ENCODE measurements around the gene SH3BGRL2.
A peak's percentile ranks its signal among the peaks of the same experiment; 100 is the strongest.
"Not testable (repeated sequence)": the region's sequence is repeated elsewhere in the genome, so short reads cannot be mapped to it uniquely, and the experiment has no call there.

The SH3BGRL2 gene

DNA sequence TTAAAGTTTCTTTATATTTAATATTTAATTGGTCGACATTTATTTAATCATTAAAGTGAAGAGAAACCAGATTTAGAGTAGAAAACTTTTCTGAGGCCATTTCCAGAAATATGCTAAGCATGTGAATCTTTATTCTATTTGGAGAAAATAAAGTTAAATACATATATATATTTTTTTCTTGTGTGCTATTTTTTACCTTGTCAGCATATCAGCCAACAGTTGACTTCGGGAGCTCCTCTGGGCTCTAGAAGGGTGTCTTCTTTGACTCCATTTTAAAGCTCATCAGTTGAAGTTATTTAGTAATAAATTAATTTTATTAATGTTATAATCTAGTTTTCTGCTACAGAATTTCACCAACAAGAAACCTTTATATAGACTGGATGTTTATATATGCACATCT is 73.1 kb downstream of the SH3BGRL2 start:
- DNase-seq, result no peak

DNA sequence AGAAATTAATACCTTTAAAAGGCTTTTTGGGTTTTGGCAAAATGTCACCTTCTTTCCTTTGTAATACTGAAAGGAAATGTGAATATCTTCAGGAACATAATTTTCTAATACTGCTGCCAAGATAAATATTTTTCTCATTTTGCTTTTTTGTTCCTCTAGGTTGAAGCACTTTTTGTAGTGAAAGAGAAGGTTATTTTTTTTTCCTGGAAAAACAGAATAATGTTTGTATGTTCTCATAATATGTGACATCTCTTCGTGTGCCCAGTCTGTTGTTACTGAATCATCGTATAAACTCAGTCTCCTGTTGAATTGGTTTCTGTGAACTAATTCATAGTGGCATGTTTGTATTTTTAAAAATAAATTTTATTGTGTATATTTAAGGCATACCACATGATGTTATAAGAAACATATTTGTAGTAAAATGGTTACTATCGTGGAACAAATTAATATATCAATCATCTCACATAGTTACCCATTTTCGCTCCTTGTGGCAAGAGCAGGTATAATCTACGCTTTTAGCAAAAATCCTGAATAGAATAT is 74.4 kb downstream of the SH3BGRL2 start:
- no peak for DNase-seq

DNA sequence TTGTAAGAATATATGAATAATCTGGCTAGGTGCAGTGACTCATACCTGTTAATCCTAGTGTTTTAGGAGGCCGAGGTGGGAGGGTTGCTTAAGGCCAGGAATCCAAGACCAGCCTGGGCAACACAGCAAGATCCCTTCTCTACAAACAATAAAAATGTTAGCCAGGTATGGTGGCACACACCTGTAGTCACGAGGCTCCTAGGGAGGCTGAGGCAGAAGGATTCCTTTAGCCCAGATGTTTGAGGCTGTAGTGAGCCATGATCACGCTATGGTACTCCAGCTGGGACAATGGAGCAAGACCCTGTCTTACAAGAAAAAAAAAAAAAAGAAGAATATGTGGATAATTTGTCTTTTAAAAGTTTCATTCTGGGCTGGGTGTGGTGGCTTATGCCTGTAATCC is 75.4 kb downstream of the SH3BGRL2 start:
- DNase-seq, result no peak

DNA sequence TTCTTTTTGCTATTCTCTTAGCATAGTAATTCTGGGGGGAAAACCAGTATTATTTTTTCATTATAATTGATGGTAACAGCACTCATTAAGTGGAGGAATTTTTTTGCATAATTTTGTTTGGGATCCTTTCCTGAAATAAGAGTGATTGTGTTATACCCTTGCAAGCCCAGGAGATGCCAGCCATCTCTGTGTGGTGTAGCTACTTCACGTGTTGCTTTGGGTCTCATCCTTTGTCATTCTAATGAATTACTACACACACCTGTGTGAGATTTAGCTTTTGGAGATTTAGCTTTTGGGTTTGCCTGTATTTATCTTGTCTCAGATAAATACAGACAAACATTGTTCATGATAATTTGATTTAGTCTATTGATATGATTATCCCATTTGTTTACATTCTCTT is 76.5 kb downstream of the SH3BGRL2 start:
- no peak for DNase-seq

DNA sequence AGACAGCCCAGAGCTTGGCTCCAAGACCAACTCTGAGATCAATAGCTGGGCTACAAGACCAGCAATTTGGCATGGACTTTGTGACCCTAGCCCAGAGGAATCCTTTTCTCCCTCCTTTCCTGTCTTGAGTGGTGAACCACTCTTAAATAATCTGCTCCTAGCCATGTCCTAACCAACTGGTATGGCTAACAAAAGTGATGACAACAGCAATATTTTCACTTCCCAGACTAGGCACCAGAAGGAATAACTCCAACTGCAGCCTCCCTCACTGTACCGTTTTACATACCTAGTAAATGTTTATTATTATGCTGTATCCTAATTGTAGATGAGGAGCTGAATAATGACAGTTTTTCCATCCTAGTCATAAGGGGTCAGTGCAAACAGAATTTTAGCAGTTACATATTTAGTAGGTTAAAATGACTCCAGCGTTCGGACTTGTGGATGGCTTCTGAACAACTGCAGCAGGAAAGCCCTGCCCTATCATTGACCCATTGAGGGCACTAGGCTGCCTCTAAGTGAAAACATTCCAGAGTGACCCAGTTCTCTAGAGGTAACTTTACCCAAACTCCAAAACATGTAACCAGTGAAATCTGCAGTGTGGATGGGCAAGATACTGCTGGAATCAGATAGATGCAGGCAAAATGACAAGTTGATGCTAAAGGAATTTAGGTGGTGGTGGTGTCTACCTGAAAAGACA is 77.1 kb downstream of the SH3BGRL2 start:
- no peak for DNase-seq

DNA sequence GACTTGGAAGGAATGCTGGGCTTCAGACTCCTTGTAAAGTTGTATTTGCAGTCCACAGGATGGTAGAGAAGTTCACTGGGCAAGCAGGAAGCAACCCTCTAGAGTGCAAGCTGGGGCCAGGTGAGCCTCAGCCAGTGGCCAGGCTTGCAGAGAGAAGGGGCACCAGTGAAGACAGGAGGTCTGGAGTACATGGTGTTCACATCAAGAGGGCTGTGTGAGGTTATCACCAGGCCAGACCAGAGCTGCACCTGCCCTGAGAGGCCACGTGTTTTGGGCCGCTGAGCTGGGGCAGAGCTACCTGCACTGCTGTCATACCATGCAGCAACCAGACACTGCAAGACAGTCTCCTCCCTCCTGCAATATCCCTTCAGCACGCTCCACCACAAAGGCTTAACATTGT is 79.0 kb downstream of the SH3BGRL2 start:
- DNase-seq, result no peak

DNA sequence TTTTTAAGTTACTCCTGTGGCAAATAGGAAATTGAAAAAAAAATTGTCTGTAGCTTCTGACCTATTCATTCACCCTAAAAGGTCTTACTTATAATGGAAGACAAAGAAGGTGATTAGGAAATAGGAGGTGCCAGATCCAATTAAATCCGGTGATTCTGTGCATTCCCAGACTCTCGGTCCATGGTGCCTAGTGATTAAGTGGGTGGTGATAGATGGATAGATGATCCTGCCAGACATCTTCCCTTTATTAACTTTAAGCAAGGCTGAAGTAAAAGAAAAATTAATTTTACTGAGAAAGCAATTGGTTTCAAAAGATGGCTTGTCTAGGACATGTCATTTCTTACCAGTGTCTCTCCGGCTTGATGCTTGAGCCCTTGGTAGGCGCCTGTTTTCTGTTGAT is 80.0 kb downstream of the SH3BGRL2 start:
- DNase-seq, result no peak

DNA sequence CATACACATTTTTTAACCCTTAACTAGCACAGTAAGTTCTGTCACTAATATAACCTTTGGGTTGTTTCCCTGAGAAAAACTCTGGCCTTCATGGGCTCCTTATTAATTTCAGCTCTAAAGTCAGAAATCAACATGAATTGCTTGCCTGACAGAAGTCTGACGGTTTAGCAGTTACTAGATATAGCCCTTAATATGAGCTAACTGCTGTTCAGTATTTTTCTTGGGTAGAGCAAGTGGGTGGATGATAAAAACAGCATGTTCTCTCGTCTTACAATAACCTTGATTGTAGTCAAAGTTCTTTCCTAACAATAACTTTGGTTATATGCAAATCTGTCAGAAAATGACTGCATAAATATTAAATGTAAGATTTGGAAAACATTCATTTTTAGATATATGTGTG is 81.0 kb downstream of the SH3BGRL2 start:
- no peak for DNase-seq

DNA sequence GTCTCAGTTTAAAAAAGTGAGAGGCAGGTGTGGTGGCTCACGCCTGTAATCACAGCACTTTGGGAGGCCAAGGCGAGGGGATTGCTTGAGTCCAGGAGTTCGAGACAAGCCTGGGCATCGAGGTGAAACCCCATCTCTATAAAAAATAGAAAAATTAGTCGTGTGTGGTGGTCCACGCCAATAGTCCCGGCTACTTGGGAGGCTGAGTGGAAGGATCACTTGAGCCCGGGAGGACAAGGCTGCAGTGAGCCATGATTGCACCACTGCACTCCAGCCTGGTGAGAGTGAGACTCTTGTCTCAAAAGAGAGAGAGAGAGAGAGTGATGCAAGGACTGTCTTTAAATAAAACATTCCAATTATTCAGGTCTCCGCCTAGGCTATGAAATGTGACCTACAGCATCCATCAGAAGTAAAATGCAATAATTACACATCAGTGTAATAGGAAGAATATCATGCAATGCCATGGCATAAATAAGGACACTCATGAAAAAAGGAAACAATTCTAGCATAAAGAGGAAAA is 81.5 kb downstream of the SH3BGRL2 start:
- no peak for DNase-seq

DNA sequence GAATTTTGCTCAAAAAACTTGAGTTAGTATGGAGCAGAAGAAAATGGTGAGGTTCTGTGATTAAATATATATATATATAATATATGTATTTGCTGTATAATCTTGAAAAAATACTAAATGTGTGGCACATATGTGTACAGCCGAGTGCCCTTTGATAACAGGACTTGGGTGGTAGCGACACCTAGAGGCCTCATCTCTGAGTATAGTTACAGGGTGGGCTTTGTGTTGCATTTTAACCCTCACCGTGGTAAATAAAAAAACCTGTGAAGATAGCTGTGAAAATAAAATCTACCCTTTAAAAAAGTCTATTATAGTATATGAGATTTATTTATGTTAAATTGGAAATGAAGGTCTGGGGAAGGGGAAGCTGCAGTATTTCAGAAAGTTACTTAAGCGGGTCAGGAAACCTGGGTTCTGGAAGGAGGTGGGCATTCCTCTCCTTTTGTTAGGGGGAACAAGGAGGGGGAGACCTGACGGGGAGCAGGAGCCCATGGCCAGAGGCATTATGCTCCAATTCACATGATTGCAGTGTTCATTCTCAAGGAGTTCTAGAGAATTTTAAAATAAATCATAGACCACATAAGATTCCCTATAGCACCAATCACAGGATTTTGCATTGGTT is 82.7 kb downstream of the SH3BGRL2 start:
- DNase-seq, result peak; percentile 60

DNA sequence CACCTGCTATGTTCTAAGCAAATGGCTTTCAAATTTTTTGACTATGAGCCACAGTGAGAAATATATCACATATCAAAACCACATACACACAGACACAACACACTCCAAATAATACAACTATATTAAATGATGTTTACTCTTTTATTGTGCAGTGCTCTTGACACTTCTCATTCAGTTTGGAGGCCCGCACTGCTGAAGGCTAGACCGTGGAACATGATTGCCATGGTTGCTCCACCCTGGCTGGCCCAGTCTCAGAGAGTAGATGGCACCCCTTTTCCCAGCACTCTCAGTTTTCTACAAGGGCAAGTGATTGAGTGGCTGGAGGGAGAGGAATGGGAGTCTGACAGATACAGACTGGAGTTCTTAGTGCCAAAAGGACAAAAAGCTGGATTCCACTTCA is 86.9 kb downstream of the SH3BGRL2 start:
- DNase-seq, result no peak

DNA sequence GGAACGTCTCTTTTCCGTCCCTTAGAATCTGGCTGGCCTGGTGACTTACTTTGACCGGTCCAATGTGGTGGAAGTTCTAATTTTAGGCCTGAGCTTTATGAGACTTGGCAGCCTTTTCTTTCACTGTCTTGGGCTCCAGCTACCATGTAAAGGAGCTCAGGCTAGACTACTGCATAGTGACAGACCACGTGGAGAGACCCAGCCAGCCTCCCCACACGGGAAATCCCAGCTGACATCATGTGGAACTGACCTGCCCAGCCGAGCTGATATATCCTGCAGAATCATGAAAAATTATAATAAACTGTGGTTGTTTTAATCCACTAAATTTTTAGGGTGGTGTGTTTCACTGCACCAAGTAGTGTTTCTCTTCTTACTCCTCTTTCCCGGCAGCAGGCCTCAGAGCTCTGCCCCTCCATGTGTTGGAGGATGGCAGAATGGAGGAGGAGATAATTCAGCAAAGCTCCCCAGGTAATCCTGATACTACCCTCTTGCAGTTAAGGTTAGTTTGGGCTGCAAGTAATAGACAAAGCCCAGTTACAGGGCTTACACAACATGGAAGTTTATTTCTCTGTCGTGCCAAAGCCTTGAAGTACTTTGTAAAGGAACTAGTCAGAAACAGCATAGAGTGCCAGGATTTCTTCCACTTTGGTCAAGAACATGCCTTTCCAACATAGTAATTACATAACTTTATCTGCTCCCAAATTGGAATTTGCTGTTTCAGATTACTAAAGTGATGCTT is 87.5 kb downstream of the SH3BGRL2 start:
- DNase-seq, result no peak

DNA sequence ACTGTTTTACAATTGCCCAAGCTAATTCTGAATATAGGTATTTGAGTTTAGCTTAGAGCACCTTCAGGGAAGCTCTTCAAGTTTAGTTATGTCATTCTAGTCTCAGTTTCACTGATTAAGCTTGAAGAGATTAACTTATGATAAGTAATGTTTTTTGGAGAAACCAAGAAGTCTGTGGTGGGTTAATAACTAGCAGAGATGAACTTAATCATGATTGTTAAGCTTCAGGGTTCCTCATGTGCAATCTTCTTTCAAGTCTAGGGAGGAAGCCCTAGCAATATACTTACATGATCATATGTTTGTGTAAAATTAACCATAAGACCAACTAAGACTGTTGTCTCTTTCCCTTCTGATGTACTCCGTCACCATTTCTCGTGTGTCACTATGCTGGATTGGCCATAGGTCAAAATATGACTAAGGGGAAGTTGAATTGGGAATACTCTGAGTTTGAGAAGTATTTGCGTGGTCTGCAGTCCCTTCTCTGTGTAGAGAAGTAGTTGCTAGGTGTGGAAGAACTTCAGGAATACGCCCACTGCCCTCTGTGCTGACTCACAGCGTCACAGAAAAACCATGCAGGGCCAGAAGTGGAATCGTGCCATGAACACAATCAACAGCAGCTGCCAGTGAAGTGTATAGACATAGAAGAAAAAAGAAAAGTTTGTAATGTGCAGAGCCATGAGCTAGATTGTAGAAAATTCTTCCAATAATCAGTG is 88.3 kb downstream of the SH3BGRL2 start:
- no peak for DNase-seq

DNA sequence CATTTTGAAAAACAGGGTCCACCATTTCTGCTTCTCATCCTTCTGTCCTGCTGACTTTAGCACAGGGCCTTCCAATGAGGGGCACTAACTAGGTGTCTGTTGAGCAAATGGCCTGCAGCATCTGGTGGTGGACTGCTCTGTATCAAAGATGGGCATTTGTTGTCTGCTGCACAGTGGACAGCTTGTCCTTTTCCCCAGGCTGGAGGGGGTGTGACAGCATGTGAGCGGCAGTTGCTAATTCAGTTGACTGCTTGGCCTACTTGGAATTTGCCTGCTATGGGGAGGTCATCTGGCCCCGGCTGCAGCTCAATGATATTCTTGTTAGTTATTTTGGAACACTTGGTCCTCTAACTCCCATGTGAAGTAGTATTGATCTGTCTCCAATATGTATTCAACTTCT is 93.7 kb downstream of the SH3BGRL2 start:
- no peak for DNase-seq

DNA sequence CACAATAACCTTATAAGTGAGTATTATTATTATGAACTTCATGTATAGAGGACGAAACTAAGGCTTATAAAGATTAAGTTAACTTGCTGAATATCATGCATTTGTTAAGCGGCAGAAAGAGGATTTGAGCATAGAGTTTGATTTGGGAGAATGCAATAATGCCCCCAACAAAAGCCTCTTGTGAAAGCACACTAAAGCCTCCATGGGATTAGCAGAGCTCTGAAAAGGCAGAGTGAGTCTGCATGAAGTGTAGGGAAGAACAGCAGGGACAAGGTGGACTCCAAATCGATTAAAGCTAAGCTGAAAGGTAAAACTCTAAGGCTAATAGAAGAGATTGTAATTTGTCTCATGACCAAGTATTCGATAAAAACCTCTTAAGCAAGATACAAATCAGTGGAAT is 100.3 kb downstream of the SH3BGRL2 start:
- DNase-seq, result no peak

DNA sequence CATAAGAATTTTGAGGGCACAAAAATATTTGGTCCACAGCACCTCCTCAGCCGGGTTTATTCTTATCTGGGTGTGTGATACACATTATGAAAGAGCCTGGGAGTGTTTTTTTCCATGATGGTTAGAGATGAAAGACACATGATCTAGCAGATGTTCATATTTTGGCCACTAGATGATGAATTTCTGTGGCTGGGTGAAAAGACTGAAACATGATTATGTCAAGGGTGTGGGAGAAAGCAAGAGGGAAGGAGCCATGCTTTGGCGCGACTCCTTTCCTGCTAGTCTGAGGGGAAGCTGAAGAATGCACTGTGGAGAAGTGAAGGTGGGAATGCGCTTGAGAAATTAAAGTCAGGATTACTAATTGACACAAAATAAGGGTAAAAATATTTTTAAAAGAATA is 102.3 kb downstream of the SH3BGRL2 start:
- no peak for DNase-seq

DNA sequence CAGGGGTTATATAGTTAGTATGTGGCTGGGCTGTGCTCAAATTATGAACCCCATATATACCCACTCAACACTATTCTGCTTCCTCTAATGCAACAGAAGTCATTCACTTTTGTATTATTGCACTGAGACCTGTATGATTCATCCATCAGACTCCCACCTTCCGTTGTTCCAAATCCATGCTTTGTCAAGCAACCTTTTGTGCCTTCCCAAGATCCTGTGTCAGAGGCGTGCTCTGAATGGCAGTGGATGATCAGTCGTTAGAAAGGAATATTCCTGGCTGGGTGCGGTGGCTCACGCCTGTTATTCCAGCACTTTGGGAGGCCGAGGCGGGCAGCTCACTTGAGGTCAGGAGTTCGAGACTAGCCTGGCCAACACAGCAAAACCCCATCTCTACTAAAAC is 103.2 kb downstream of the SH3BGRL2 start:
- no peak for DNase-seq

DNA sequence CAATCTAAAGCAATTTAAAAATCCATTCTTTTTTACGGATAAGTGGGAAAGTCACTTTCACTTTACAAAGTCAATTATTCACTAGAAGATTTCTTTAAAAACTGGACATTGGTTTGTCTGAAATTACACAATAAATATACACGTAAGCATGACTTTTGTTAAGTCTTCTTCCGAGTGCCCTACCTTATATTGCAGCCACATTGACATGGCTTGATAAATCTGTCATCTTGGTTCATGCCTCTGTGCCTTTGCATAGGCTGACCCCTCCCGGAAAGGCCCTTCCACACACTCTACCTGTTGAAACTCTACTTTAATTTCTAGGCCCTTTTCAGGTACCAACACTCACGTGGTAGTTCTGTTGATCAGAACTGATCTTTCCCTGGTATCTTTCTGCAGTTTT is 104.1 kb downstream of the SH3BGRL2 start:
- DNase-seq, result no peak

DNA sequence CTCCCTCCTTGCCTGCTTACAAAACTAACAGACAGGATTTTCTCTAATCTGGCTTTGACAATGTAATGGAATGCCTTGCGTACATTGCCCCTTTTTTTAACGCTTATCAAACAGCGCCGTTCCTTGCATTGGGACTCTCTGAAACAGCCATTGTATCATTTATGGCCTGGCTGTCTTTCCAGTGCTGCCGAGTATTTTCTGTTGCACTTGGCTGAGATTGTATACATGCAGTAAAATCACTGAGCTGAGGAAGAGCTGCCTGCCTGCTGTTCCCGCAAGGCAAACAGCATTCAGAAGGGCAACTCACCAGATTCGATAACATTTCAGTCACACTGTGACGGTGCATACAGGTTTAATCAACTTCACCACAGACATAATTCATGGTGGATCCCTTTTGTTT is 106.0 kb downstream of the SH3BGRL2 start:
- no peak for DNase-seq

DNA sequence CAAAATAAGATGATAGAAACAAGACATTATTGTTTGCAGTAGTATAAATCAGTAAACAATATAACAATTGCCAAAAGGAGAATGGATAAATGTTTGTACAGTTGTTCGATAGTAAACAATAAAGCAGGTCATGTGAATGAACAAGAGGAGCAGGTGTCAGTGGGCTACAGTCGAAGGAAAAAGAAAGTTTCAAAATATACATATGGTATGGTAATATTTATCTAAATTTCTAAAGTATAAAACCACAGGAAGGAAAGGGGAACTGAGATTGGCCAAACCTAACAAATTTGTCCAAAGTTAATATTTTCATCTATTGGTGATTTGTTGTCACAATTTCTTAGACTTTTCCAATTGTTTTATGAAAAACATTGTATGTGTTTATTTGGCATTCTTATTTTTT is 110.9 kb downstream of the SH3BGRL2 start:
- DNase-seq, result no peak

DNA sequence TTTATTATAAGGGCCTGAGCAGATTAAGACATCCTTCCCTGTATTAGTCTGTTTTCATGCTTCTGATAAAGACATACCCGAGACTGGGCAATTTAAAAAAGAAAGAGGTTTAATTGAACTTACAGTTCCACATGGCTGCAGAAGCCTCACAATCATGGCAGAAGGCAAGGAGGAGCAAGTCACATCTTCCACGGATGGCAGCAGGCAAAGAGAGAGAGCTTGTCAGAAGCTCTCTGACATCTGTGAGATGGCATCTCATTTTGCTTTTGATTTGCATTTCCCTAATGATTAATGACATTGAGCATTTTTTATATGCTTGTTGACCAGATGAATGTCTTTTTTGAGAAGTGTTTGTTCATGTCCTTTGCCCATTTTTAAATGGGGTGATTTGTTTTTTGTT is 114.2 kb downstream of the SH3BGRL2 start:
- not testable (repeated sequence) for DNase-seq

DNA sequence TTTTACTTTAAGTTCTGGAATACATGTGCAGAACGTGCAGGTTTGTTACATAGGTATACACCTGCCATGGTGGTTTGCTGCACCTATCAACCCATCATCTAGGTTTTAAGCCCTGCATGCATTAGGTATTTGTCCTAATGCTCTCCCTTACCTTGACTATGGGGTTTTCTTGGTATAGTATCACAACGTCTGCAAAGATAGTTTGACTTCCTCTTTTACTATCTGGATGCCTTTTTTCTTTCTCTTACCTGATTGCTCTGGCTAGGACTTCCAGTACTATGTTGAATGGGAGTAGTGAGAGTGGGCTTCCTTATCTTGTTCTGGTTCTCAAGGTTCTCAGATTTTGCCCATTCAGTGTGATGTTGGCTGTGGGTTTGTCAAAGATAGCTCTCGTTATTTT is 115.2 kb downstream of the SH3BGRL2 start:
- not testable (repeated sequence) for DNase-seq

DNA sequence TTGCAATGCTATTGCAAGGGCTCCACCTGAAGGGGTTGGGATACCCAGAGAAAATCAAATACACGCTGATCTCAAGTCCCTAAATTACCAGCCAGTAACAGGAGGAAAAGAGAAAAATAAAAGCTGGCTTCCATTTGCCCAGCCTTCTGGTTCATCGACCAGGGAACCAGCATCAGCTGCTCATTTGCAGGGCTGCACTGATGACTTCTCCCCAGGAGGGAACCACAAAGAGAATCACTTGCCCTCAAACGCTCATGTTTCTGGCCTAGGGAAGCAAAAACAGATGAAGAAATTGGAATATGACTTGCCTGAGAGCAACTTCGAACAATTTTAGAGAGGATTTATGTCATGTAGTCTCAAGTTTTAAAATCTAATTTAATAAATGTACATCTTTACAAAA is 119.7 kb downstream of the SH3BGRL2 start:
- DNase-seq, result no peak
